NCI-H526 treated with DMSO at 0.1 percent for 48 hours (cell line): ENCODE data around the gene FGFBP3.

Source experiments
- DNase-seq: peaks from one replicate; lab custom pipeline; 2025; lab: John Stamatoyannopoulos, UW

Gene FGFBP3

DNA sequence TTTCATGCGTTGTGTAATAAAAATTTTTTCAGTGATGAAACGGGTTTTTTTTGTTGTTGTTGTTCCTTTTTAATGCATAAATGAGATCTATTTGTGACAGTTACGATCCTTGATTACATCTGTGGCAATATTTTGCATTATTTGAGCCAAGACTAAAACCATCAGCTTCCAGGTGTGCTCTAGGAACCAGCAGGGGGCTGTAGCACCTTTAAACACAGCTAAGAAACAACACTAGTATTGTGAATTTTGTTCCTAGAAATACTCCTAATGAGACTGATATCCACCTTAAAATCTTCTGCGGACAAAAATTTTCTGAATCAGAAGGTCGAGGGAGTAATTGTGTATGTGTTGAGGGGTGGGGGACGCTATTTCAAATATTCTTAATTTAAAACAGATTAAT, 52.6 kb downstream of the FGFBP3 start:
- no peak for DNase-seq
